ENCODE results near the gene EXOC4.

GRCh38 chr7:133919810-133920209 is 666.9 kb downstream of the EXOC4 start:
- no peak for TF ChIP-seq CTCF (IDR thresholded peaks at IDR 0.05; ENCODE audit: low read depth, low read length, poor library complexity, severe bottlenecking)
- no peak for TF ChIP-seq EZH2phosphoT487 (IDR thresholded peaks at IDR 0.05; ENCODE audit: borderline replicate concordance, low read length)

Measured in DOHH2 (cell line).